ENCODE results near the gene AQP6.

AQP6 gene

GRCh38 chr12:49972641-49973360, at the start of gene AQP6:
Gene AQP6 (plus strand): TSS chr12:49972947. CDS start chr12:49973174, 227 bp downstream.
- Histone ChIP-seq H3K9me3 (ENCODE audit: control insufficient read depth in 2 of 2, low read length in 2 of 2) (no peaks in the 10 kb centered on the region), H3K27ac (ENCODE audit: low read depth in 2 of 2, low read length in 2 of 2) (no peak within 1 kb of the TSS), H3K9ac (ENCODE audit: low read depth in 1 of 2, low read length in 2 of 2) (no peak within 1 kb of the TSS), H3K36me3 (ENCODE audit: control insufficient read depth in 2 of 2, insufficient read depth in 2 of 2, low read length in 2 of 2) (no peaks in the 10 kb centered on the region), H3K4me3 (ENCODE audit: low read length in 2 of 2) (no peak within 1 kb of the TSS), H3K27me3 (ENCODE audit: control insufficient read depth in 2 of 2, insufficient read depth in 2 of 2, low read length in 2 of 2) (peaks cover 9 to 16% of the 10 kb centered on the region in 2 donors), H3K4me1 (ENCODE audit: control insufficient read depth in 2 of 2, insufficient read depth in 2 of 2, low read length in 2 of 2) (peaks cover 4 to 5% of the 10 kb centered on the region in 2 donors)

DNA sequence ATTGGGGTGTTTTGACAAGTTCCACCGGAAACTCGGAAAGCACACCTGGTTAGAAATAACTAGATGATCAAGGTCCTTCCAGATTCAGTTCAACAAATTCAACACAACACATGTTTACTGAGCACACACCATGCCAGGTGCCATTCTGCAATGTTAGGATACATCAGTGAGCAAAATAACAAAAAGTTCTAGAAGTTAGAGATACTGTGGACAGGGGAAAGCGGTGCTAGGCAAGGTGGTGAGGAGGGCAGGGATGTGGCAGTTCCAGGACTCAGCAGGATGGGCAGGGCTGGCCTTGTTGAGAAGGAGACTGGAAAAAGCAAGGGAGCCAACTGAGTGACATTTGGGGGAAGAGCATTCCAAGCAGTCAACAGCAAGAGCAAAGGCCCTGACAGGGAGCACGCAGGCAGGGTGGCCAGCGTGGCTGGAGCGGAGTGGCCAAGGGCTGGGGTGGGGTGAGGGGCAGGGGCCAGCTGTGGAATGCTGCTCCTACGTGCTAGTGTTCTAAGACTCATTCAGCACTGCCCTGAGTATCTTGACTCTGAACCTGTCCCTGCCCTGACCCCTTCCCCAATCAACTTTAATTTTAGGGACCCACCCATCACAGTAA, 49.6 kb upstream of the AQP6 start:
- Histone ChIP-seq H3K27me3 (ENCODE audit: control insufficient read depth in 2 of 2, insufficient read depth in 2 of 2, low read length in 2 of 2) (no peaks in the 10 kb centered on the region), H3K27ac (ENCODE audit: low read depth in 2 of 2, low read length in 2 of 2) (no peak overlapping the region), H3K36me3 (ENCODE audit: control insufficient read depth in 2 of 2, insufficient read depth in 2 of 2, low read length in 2 of 2) (no peaks in the 10 kb centered on the region), H3K4me1 (ENCODE audit: control insufficient read depth in 2 of 2, insufficient read depth in 2 of 2, low read length in 2 of 2) (no peaks in the 10 kb centered on the region), H3K9ac (ENCODE audit: low read depth in 1 of 2, low read length in 2 of 2) (no peak overlapping the region), H3K9me3 (ENCODE audit: control insufficient read depth in 2 of 2, low read length in 2 of 2) (no peaks in the 10 kb centered on the region), H3K4me3 (ENCODE audit: low read length in 2 of 2) (no peak overlapping the region)

- no peak overlapping the region for H3K4me3 ChIP-seq (ENCODE audit: low read length in 2 of 2)
- H3K27ac ChIP-seq (ENCODE audit: low read depth in 2 of 2, low read length in 2 of 2), result no peak overlapping the region
Observed at GRCh38 chr12:49923880-49924556, 48.7 kb upstream of the AQP6 start.

DNA sequence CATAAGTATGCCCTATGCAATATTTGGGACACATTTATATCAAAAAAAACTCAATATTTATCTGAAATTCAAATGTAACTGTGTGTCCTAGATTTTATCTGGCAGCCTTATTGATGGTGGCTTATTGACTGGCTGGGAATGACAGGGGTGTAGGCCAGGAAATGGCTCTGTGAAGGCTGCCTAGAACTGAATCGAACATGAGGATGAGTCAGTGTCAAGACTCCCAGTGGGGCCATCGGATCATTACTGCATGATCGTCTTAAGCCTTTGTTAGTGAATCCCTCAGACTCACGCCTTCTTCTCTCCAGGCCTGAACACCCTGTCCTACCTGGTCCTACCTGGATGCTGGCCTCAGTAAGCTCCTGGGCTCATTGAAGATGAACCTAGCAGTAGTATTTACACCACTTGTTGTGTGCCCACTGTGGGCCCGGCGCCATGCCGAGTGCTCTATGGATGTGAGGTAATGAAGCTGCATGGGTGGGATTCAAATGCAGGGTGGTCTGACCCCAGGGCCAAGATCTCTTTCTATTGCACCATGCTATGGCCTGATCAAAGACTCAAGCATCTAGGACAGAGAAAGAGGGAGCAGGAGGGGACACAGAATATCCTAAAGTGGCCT, 48.0 kb upstream of the AQP6 start:
- H3K4me3 ChIP-seq (ENCODE audit: low read length in 2 of 2), result no peak overlapping the region
- H3K4me1 ChIP-seq (ENCODE audit: control insufficient read depth in 2 of 2, insufficient read depth in 2 of 2, low read length in 2 of 2), result no peaks in the 10 kb centered on the region
- no peak overlapping the region for H3K9ac ChIP-seq (ENCODE audit: low read depth in 1 of 2, low read length in 2 of 2)
- no peak overlapping the region for H3K27ac ChIP-seq (ENCODE audit: low read depth in 2 of 2, low read length in 2 of 2)
- H3K27me3 ChIP-seq (ENCODE audit: control insufficient read depth in 2 of 2, insufficient read depth in 2 of 2, low read length in 2 of 2), result no peaks in the 10 kb centered on the region
- H3K36me3 ChIP-seq (ENCODE audit: control insufficient read depth in 2 of 2, insufficient read depth in 2 of 2, low read length in 2 of 2), result no peaks in the 10 kb centered on the region
- H3K9me3 ChIP-seq (ENCODE audit: control insufficient read depth in 2 of 2, low read length in 2 of 2), result no peaks in the 10 kb centered on the region

More at GRCh38 chr12:49923880-49924556, 48.7 kb upstream of the AQP6 start:
- H3K9ac ChIP-seq (ENCODE audit: low read depth in 1 of 2, low read length in 2 of 2), result no peak overlapping the region
- no peaks in the 10 kb centered on the region for H3K36me3 ChIP-seq (ENCODE audit: control insufficient read depth in 2 of 2, insufficient read depth in 2 of 2, low read length in 2 of 2)
- no peaks in the 10 kb centered on the region for H3K4me1 ChIP-seq (ENCODE audit: control insufficient read depth in 2 of 2, insufficient read depth in 2 of 2, low read length in 2 of 2)
- no peaks in the 10 kb centered on the region for H3K9me3 ChIP-seq (ENCODE audit: control insufficient read depth in 2 of 2, low read length in 2 of 2)
- no peaks in the 10 kb centered on the region for H3K27me3 ChIP-seq (ENCODE audit: control insufficient read depth in 2 of 2, insufficient read depth in 2 of 2, low read length in 2 of 2)

DNA sequence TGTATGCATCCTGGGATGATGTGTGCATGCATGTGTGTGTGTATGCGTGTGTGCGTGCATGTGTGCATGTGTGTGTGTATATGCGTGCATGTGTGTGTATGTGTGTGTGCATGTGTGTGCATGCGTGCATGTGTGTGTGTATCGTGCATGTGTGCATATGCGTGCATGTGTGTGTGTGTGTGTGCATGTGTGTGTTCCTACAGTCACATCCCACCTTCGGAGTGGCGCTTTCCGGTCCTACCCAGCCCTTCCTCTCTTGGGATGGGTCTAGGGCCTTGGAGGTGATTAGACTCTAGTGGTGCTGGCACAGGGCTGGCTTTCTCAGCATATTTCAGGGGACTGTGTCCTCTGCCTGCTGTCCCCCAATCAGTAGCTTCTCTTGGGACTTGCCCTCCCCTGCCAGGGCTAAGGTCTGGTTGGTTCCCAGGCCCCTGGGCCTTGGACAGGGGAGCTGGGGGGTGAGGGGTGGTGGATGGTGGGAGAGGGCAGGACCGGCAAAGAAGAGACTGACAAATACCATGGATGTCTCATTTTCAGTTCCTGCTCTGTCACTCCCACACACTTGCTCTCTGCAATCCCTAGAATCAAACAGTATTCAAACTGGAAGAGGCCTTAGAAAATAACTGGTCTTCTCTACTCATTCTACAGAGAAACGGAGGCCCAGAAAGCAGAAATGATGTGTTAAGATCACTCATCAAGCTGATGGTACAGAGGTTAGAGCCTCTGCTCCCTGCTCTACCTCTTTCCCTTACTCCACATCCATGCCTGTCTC, 47.1 kb upstream of the AQP6 start:
- no peak overlapping the region for H3K27ac ChIP-seq (ENCODE audit: low read depth in 2 of 2, low read length in 2 of 2)
- no peak overlapping the region for H3K4me3 ChIP-seq (ENCODE audit: low read length in 2 of 2)
- H3K9me3 ChIP-seq (ENCODE audit: control insufficient read depth in 2 of 2, low read length in 2 of 2), result no peaks in the 10 kb centered on the region
- no peaks in the 10 kb centered on the region for H3K27me3 ChIP-seq (ENCODE audit: control insufficient read depth in 2 of 2, insufficient read depth in 2 of 2, low read length in 2 of 2)
- no peaks in the 10 kb centered on the region for H3K4me1 ChIP-seq (ENCODE audit: control insufficient read depth in 2 of 2, insufficient read depth in 2 of 2, low read length in 2 of 2)
- H3K9ac ChIP-seq (ENCODE audit: low read depth in 1 of 2, low read length in 2 of 2), result no peak overlapping the region
- no peaks in the 10 kb centered on the region for H3K36me3 ChIP-seq (ENCODE audit: control insufficient read depth in 2 of 2, insufficient read depth in 2 of 2, low read length in 2 of 2)

- H3K4me3 ChIP-seq (ENCODE audit: low read length in 2 of 2), result no peak overlapping the region
- no peak overlapping the region for H3K9ac ChIP-seq (ENCODE audit: low read depth in 1 of 2, low read length in 2 of 2)
- no peak overlapping the region for H3K27ac ChIP-seq (ENCODE audit: low read depth in 2 of 2, low read length in 2 of 2)
- H3K27me3 ChIP-seq (ENCODE audit: control insufficient read depth in 2 of 2, insufficient read depth in 2 of 2, low read length in 2 of 2), result no peaks in the 10 kb centered on the region
- no peaks in the 10 kb centered on the region for H3K4me1 ChIP-seq (ENCODE audit: control insufficient read depth in 2 of 2, insufficient read depth in 2 of 2, low read length in 2 of 2)
- H3K36me3 ChIP-seq (ENCODE audit: control insufficient read depth in 2 of 2, insufficient read depth in 2 of 2, low read length in 2 of 2), result no peaks in the 10 kb centered on the region
- H3K9me3 ChIP-seq (ENCODE audit: control insufficient read depth in 2 of 2, low read length in 2 of 2), result no peaks in the 10 kb centered on the region
Observed at GRCh38 chr12:49928471-49928870, 44.3 kb upstream of the AQP6 start.

- no peaks in the 10 kb centered on the region for H3K27me3 ChIP-seq (ENCODE audit: control insufficient read depth in 2 of 2, insufficient read depth in 2 of 2, low read length in 2 of 2)
- no peak overlapping the region for H3K27ac ChIP-seq (ENCODE audit: low read depth in 2 of 2, low read length in 2 of 2)
- H3K36me3 ChIP-seq (ENCODE audit: control insufficient read depth in 2 of 2, insufficient read depth in 2 of 2, low read length in 2 of 2), result no peaks in the 10 kb centered on the region
- no peak overlapping the region for H3K9ac ChIP-seq (ENCODE audit: low read depth in 1 of 2, low read length in 2 of 2)
- H3K9me3 ChIP-seq (ENCODE audit: control insufficient read depth in 2 of 2, low read length in 2 of 2), result no peaks in the 10 kb centered on the region
- H3K4me3 ChIP-seq (ENCODE audit: low read length in 2 of 2), result no peak overlapping the region
- no peaks in the 10 kb centered on the region for H3K4me1 ChIP-seq (ENCODE audit: control insufficient read depth in 2 of 2, insufficient read depth in 2 of 2, low read length in 2 of 2)
Observed at GRCh38 chr12:49929581-49929980, 43.2 kb upstream of the AQP6 start.

DNA sequence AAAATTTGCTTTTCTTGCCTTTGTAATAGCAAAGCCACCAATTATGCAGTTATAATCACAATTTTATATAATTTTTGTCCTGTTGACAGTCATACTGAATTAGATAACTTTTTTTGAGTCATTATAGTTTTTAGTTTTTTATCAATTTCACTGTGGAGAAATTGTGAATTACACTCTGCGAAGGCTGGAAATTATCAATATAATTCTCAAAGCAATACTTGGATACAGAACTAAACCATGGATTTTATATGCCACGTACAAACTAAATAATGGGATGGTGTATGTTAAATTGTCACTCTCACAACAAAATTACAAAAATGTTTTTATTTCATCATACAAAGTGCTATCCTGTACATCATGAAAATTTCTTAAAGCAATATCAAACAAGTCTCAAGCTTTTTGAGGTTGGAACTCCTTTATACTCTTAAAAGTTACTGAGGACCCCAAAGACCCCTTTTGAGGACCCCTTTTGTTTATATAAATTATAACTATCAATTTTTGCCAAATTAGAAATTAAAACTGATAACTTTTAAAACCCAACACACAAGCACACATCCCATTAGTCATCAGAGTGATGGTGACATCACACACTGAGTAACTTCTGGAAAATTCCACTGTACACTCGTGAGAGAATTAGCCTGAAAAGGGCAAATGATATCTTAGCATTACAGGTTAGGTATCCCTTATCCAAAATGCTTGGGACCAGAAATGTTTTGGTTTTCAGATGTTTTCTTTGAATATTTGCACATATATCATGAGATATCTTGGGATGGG, 42.0 kb upstream of the AQP6 start:
- no peaks in the 10 kb centered on the region for H3K9me3 ChIP-seq (ENCODE audit: control insufficient read depth in 2 of 2, low read length in 2 of 2)
- H3K4me3 ChIP-seq (ENCODE audit: low read length in 2 of 2), result no peak overlapping the region
- H3K36me3 ChIP-seq (ENCODE audit: control insufficient read depth in 2 of 2, insufficient read depth in 2 of 2, low read length in 2 of 2), result no peaks in the 10 kb centered on the region
- H3K27me3 ChIP-seq (ENCODE audit: control insufficient read depth in 2 of 2, insufficient read depth in 2 of 2, low read length in 2 of 2), result no peaks in the 10 kb centered on the region
- no peak overlapping the region for H3K27ac ChIP-seq (ENCODE audit: low read depth in 2 of 2, low read length in 2 of 2)
- no peaks in the 10 kb centered on the region for H3K4me1 ChIP-seq (ENCODE audit: control insufficient read depth in 2 of 2, insufficient read depth in 2 of 2, low read length in 2 of 2)
- no peak overlapping the region for H3K9ac ChIP-seq (ENCODE audit: low read depth in 1 of 2, low read length in 2 of 2)

DNA sequence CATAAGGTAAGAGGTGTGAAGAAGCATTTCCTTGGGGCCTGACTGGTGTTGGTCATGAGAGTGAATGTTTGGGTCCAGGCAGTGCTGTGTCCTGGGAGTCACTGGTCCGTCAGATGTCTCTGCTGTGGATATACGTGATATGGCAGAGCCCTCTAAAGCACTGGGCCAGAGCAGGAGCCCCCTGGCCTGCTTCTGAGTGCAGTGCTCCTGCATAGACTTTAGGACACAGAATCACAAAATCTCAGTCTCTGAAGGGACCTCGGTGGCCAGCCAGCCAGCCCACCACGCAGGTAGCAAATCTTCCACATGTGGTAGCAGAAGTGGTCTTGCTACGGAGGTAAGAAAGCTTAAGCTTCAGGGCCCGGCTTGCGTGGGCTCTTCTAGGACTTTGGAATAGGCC, 40.7 kb upstream of the AQP6 start:
- Histone ChIP-seq H3K9ac (ENCODE audit: low read depth in 1 of 2, low read length in 2 of 2) (no peak overlapping the region), H3K4me1 (ENCODE audit: control insufficient read depth in 2 of 2, insufficient read depth in 2 of 2, low read length in 2 of 2) (no peaks in the 10 kb centered on the region), H3K27me3 (ENCODE audit: control insufficient read depth in 2 of 2, insufficient read depth in 2 of 2, low read length in 2 of 2) (no peaks in the 10 kb centered on the region), H3K9me3 (ENCODE audit: control insufficient read depth in 2 of 2, low read length in 2 of 2) (no peaks in the 10 kb centered on the region), H3K27ac (ENCODE audit: low read depth in 2 of 2, low read length in 2 of 2) (no peak overlapping the region), H3K36me3 (ENCODE audit: control insufficient read depth in 2 of 2, insufficient read depth in 2 of 2, low read length in 2 of 2) (no peaks in the 10 kb centered on the region), H3K4me3 (ENCODE audit: low read length in 2 of 2) (no peak overlapping the region)

Measured in mucosa of rectum (tissue), 2 donors.